GM21717 (cell line): ENCODE measurements around the gene LPCAT4.
"Not testable (repeated sequence)": the region's sequence is repeated elsewhere in the genome, so short reads cannot be mapped to it uniquely, and the experiment has no call there.

Source experiments
- ATAC-seq: cut with Tn5 transposase; IDR thresholded peaks from one replicate; pipeline ENCODE4 v1.9.1; 2021; ENCODE audit warnings: mild to moderate bottlenecking, moderate library complexity; ENCODE audit not compliant: unreplicated experiment

LPCAT4 gene

DNA sequence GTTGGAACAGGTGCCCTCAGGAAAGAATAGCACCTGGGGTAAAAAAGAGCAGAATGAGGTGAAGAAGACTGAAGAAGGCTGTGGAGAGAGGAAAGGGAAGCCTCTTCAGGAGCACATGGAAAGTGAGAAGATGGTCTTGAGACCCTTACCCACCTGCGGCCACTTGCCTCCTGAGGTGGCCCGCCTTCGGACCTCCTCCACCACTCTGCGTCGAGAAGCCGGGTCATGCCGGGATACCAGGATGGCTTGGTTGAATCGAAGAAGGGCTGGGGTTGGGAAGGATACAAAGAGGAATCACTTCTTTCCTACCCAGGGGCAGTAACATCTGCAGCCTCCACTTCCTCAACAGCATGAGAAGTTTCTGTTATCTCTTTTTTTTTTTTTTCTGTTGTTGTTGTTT lies 3.0 kb downstream of the LPCAT4 start:
- ATAC-seq: no peak

- ATAC-seq: no peak
Observed at GRCh38 chr15:34362047-34362773, 4.8 kb downstream of the LPCAT4 start.

DNA sequence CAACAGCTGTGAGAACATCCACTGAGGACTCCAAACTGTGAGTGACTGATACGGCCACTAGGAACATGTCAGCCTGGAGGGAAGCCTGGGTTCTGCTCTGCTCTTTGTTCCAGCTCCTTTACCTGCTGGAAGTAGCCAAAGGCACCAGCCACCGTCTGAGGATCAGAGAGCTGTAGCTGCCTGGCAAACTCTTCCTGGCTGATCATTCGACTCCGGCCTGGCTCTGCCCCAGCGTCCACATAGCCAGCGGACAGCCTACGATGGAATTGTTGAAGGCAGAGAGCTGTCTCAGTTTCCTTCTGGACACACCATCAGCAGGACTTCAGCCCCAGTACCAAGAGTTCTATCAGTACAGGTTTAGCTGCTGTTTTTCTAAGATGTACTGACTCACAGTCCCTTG lies 5.7 kb downstream of the LPCAT4 start:
- no peak for ATAC-seq

DNA sequence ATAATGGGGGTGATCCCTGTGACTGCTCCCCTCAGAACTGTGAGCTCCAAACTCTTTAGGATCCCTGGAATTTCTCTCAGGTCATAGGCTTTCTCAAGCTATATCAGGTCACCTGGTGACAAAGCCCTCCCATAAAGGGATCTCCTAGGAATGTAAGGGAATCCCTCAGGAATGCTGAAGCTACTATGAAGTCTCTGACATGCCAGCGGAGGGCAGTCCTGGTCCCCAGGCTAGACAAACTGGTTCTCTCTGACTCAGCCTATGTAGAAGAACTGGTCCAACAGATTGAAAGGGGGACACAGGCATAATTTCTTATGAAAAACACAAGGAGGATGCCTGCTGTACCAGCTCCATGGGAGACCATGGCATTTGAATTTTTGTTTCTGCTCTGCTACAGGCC lies 6.7 kb downstream of the LPCAT4 start:
- no peak for ATAC-seq

DNA sequence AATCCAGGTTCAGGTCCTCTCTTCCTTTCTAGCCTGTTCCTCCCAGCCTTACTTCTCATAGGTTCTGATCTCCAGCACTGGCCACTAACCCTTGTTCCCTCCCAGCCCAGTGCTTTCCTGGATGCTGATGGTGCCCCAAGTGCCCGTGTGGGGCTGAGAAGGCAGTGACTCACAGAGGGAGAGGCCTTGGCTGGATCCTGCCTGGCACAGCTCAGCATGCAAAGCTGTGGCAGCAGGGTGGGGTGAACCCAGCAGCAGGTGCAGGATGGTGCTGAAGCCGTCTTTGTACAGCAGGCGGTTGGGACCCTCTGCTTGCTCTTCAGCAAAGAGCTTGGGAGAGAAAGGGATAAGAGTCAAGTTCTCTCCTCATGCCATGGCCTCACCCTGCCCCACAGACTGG lies 7.6 kb downstream of the LPCAT4 start:
- no peak for ATAC-seq

DNA sequence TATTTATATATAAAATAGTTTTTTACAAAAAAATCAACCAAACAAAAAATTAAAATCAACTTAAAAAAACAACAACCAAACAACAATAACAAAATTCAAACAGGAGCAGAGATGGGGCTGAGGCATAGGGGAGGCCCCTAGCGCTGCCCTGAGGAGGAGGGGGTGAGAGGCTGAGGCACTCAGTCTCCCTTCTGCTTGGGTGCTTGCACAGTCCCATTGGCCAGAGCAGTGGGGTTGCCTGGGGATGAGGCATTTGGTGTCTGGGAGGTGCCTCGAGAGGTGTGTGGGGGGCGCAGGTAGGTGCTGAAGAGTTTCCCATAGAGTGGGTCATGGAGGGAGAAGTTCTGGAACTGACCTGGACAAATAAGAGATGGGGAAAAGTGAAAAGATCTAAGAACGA lies 8.0 kb downstream of the LPCAT4 start:
- no peak for ATAC-seq

DNA sequence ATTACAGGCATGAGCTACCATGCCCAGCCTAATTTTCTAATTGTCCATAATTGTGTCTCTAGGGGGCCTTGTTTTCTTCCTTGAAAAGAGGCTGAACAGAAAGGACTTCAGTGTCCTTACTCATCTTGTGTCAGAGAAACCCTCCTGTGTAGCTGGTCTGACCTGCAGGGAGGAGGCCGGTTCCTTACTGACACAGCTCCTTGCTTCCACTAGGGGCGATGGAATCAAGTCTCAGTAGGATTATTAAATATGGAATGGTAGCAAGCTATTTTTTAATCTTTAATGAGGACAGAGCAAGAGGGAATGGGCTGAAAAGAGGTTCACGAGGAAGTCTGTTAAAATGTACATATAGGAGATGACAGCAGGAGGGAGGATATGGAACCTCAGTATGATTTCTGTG lies 8.6 kb downstream of the LPCAT4 start:
- no peak for ATAC-seq

- ATAC-seq: no peak
Observed at GRCh38 chr15:34357653-34358052, 9.3 kb downstream of the LPCAT4 start.

- ATAC-seq: no peak
Observed at GRCh38 chr15:34355241-34355640, 11.8 kb downstream of the LPCAT4 start.

DNA sequence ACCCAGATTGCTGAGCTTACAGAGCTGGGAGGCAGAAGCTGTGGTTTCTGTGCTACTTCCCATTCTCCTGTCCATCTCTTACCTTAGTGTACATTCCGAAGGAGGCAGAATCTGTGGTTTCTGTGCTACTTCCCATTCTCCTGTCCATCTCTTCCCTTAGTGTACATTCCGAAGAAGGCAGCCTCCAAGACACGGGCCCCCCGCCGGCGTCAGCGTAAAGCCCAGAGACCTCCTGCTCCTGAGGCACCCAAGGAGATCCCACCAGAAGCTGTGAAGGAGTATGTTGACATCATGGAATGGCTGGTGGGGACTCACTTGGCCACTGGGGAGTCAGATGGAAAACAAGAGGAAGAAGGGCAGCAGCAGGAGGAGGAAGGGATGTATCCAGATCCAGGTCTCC lies 12.7 kb downstream of the LPCAT4 start:
- no peak for ATAC-seq

DNA sequence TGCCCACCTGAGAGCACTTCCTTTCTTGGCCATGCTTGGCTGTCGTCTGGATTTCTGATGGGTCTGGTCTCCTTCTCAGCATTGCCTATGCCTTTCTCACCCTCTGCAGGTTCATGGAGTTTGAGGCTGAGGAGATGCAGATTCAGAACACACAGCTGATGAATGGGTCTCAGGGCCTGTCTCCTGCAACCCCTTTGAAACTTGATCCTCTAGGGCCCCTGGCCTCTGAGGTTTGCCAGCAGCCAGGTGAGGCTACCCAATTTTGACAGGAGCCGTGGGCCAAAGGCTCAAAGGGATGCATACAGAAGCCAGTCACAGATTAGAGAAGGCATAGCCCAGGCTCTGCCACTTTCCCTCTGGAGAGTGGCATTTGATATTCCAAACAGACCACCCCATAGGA lies 13.4 kb downstream of the LPCAT4 start:
- ATAC-seq: no peak

DNA sequence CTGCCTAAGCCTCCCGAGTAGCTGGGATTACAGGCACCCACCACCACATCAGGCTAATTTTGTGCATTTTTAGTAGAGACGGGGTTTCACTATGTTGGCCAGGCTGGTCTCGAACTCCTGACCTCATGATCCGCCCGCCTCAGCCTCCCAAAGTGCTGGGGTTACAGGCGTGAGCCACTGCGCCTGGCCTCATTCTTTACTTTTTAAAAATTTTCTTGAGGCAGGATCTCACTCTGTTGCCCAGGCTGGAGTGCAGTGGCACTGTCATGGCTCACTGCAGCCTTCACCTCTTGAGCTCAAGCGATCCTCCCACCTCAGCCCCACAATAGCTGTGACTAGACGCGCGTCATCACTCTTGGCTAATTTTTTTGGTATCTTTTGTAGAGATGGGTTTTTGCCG lies 14.0 kb downstream of the LPCAT4 start:
- not testable (repeated sequence) for ATAC-seq

- ATAC-seq: no peak
Observed at GRCh38 chr15:34349769-34350168, 17.2 kb downstream of the LPCAT4 start.

- ATAC-seq: no peak
Observed at GRCh38 chr15:34348735-34349300, 18.2 kb downstream of the LPCAT4 start.

DNA sequence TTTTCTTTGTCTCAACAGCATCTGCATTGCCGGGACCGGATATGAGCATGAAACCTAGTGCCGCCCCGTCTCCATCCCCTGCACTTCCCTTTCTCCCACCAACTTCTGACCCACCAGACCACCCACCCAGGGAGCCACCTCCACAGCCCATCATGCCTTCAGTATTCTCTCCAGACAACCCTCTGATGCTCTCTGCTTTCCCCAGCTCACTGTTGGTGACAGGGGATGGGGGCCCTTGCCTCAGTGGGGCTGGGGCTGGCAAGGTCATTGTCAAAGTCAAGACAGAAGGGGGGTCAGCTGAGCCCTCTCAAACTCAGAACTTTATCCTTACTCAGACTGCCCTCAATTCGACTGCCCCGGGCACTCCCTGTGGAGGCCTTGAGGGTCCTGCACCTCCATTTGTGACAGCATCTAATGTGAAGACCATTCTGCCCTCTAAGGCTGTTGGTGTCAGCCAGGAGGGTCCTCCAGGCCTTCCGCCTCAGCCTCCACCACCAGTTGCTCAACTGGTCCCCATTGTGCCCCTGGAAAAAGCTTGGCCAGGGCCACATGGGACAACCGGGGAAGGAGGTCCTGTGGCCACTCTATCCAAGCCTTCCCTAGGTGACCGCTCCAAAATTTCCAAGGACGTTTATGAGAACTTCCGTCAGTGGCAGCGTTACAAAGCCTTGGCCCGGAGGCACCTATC lies 18.9 kb downstream of the LPCAT4 start:
- ATAC-seq: no peak

DNA sequence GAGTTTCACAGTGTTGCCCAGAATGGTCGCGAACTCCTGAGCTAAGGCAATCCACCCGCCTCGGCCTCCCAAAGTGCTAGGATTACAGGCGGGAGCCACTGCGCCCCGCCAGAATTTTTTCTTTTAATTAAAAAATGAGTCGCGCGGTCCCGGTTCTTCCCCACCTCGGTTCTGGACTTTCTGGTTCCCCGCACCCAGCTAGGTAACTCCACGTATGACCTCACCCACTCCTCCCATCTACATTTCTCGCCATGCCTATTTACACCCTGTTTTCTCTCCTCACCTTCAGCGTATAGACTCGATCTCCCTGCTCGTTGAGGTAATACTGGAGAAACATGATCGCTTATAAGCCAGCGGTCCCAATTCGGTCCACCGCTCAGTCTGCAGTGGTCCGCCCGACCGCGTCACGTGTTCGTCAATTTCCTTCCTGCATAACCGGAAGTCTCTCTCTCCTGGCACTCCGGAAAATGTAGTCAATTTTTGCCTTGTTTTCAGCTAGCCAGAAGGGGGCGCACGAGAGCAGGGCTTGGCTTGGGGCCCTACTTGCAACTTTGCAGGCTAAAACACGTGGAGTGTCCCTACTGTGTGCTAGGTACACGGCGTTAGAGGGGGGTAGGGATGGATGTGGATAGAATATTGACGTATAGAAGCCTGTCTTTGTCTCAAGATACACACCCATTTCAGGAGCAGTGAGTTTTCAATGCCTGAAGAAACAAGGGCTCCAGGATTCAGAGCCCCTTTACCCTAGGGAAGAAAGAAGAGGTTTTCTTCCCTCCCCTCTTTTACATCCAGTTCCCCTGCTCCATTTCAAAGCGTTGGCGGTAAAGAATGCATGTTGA lies 24.0 kb downstream of the LPCAT4 start, which contains the start of the genes NOP10 and NUTM1:
Gene NOP10 (minus strand): TSS at position 400 of the 839 bp plus-strand sequence. CDS start 63 bp downstream, at position 337.
Gene NUTM1 (plus strand): TSS at position 579 of the 839 bp plus-strand sequence. CDS start 382 bp downstream, outside the sequence.
- ATAC-seq: peak; percentile 82

GRCh38 chr15:34342213-34342736 lies 24.7 kb downstream of the LPCAT4 start:
- ATAC-seq: not testable (repeated sequence)

DNA sequence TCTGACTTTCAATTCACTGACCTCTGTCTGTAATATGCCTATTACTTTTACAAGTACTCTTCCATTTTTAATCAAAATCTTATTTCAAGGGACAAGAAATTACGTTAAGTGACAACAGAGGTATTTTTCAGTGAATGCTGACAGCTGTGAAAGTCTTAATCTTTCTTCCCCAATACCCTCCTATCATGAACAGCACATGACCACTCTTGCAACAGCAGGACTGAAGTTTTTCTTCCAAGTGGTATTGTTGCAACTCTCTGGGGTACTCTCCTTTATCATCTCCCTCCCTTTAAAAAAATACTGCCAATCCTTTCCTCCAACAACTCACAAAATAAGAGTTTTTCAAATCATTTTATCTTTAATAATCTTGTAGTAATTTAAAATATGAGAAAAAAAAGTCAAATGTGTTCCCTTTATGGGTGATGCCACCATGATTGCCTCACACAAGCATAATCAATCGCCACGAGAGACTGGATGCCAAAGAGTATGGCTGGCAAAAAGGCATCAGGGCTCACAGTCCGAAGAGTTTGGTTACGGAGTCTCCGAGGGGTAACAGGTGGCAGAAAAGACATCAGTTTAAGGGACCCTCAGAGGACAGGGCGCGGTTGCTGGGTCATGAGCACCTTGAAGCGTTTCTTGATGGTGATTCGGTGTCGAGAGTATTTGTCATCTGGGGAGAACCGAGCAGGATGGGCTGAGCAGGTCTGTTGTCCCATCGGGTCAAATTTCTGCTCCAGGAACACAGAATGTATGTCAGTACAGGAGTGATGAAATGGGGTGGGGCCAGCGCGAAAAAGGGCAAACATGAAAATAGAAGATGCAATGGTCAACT lies 25.4 kb downstream of the LPCAT4 start:
- ATAC-seq: no peak

DNA sequence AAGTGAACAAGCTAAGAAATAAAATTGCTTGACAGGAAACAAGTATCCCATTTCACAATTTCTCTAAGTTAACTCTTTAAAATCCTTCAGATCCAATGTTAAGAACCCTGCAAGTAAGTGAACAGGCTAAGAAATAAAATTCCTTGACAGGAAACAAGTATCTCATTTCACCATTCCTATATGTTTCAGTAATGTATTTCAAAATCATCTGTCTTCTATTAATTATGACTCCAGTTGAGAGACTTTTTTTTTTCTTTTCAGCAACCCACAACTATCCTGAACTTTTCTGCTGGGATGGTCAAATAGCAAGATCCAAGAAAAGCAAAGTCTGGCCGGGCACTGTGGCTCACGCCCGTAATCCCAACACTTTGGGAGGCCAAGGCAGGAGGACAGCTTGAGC lies 27.1 kb downstream of the LPCAT4 start:
- ATAC-seq: no peak

- ATAC-seq: no peak
Observed at GRCh38 chr15:34338347-34338746, 28.6 kb downstream of the LPCAT4 start.
